ENCODE results near the gene FBXL7.

FBXL7 gene

GRCh38 chr5:15493501-15493900 is 6.5 kb upstream of the FBXL7 start:
- Histone ChIP-seq H3K27ac (no peak overlapping the region), H3K4me3 (ENCODE audit: low read depth, low read length) (no peak overlapping the region), H3K27me3 (replicated peaks) (peaks cover 7% of the 10 kb centered on the region), H3K36me3 (replicated peaks) (no peaks in the 10 kb centered on the region)
- DNase-seq = no peak
- TF ChIP-seq, protein P1, sequence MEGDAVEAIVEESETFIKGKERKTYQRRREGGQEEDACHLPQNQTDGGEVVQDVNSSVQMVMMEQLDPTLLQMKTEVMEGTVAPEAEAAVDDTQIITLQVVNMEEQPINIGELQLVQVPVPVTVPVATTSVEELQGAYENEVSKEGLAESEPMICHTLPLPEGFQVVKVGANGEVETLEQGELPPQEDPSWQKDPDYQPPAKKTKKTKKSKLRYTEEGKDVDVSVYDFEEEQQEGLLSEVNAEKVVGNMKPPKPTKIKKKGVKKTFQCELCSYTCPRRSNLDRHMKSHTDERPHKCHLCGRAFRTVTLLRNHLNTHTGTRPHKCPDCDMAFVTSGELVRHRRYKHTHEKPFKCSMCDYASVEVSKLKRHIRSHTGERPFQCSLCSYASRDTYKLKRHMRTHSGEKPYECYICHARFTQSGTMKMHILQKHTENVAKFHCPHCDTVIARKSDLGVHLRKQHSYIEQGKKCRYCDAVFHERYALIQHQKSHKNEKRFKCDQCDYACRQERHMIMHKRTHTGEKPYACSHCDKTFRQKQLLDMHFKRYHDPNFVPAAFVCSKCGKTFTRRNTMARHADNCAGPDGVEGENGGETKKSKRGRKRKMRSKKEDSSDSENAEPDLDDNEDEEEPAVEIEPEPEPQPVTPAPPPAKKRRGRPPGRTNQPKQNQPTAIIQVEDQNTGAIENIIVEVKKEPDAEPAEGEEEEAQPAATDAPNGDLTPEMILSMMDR (IDR thresholded peaks at IDR 0.05; ENCODE audit: low read depth, low read length, missing control alignments) = no peak
- in situ Hi-C loops (cut with HindIII; ENCODE audit: low pct_ligation_motif_present, low sequenced_read_pairs) = no loop called here

DNA sequence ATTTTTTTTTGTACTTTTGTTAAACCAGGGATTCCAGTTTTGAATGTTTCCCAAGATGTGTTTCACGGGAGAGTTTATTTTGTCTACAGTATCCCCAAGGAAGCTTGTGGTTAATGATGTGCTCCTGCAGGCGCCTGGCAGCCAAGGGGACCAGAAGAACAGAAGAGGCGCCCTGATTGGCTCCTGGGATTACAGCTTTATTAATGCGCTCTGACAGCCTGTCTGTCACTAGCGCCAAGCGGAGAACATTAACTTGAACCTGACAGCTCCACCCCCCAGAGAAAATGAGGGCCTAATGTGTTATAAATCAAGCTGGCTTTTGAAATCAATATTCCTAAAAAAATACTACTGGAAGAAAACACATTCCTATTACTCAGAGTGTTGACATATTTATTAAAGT is 5.0 kb upstream of the FBXL7 start:
- Histone ChIP-seq H3K4me3 (ENCODE audit: low read depth, low read length) (no peak overlapping the region), H3K27me3 (replicated peaks) (no peaks in the 10 kb centered on the region), H3K36me3 (replicated peaks) (no peaks in the 10 kb centered on the region), H3K27ac (no peak overlapping the region)
- DNase-seq = no peak
- TF ChIP-seq, protein P1 (IDR thresholded peaks at IDR 0.05; ENCODE audit: low read depth, low read length, missing control alignments) = no peak
- in situ Hi-C loops (cut with HindIII; ENCODE audit: low pct_ligation_motif_present, low sequenced_read_pairs) = no loop called here

GRCh38 chr5:15496886-15497285 is 3.1 kb upstream of the FBXL7 start:
- Histone ChIP-seq H3K27me3 (replicated peaks) (no peaks in the 10 kb centered on the region), H3K36me3 (replicated peaks) (no peaks in the 10 kb centered on the region), H3K4me3 (ENCODE audit: low read depth, low read length) (no peak overlapping the region), H3K27ac (no peak overlapping the region)
- no peak for DNase-seq
- TF ChIP-seq, protein P1 (IDR thresholded peaks at IDR 0.05; ENCODE audit: low read depth, low read length, missing control alignments) = no peak
- in situ Hi-C loops (cut with HindIII; ENCODE audit: low pct_ligation_motif_present, low sequenced_read_pairs) = no loop called here

- TF ChIP-seq, protein P1 (IDR thresholded peaks at IDR 0.05; ENCODE audit: low read depth, low read length, missing control alignments) = no peak
- peak; percentile 24 for DNase-seq
- Histone ChIP-seq H3K36me3 (replicated peaks) (no peaks in the 10 kb centered on the region), H3K27me3 (replicated peaks) (no peaks in the 10 kb centered on the region), H3K27ac (peak overlapping the region; percentile 53), H3K4me3 (ENCODE audit: low read depth, low read length) (peak overlapping the region; percentile 85)
- in situ Hi-C loops (cut with HindIII; ENCODE audit: low pct_ligation_motif_present, low sequenced_read_pairs) = no loop called here
Observed at GRCh38 chr5:15500325-15501001, 483 bp downstream of the FBXL7 start.

DNA sequence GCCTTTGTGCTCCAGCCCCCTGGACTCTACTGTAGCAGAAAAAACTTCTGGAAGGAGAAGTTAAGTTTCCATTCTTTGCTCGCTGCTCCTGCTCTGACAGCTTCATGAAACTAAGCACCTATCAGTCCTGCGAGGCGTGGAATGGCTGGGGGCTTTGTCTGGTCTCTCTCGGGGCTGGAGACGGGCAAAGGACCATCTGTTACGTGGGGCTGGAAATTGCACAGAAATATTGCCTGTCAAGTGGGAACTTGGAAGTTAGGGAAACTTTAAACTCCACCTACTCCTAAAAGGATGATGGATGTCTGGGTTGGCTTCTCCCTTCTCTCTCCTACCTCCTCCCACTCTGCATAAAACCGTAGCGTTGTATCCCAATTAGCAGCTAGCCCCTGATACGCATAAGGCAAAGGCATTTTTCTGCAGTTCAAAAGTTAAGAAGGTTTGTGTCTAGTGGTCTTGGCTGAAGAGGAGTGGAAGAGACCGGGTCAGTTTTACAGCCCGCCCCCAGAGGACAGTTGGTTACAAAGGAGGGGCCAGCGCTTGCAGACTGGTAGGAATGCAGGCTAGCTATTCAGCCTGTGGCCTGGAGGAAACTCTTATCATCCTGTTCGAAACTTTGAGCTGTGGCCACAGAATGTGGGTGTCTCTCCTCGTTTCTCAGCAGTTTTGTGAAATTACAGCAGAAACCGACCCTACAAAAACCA is 1.3 kb downstream of the FBXL7 start:
- Histone ChIP-seq H3K36me3 (replicated peaks) (no peaks in the 10 kb centered on the region), H3K4me3 (ENCODE audit: low read depth, low read length) (peak overlapping the region; percentile 85), H3K27ac (peak overlapping the region; percentile 64), H3K27me3 (replicated peaks) (no peaks in the 10 kb centered on the region)
- in situ Hi-C loops (cut with HindIII; ENCODE audit: low pct_ligation_motif_present, low sequenced_read_pairs) = no loop called here
- peak; percentile 86 for DNase-seq
- TF ChIP-seq, protein P1 (IDR thresholded peaks at IDR 0.05; ENCODE audit: low read depth, low read length, missing control alignments) = peak; percentile 57

All from brain microvascular endothelial cell (primary cell).